Activated T-helper 1 cell treated with anti-CD3 and anti-CD28 coated beads, Interleukin-12 subunit alpha, Interleukin-12 subunit beta, Interleukin-2, Interleukin-4 antibody, amounts not matched to agents 30 ng/mL and 10 ng/mL and 1 ng/mL, durations not matched to agents 14 hours and 24 hours and 36 hours (primary cell): ENCODE results near the gene GALNT4. TPM values are rescaled to one million over a fixed set of nuclear protein-coding genes. Genes with fewer than 3 reads are reported as not detected.

Source experiments
- DNase-seq: peaks from one replicate; pipeline ENCODE4 v3.0.0; 2021; ENCODE audit warnings: low spot score
- H3K27ac Mint-ChIP-seq: one replicate; pipeline ENCODE4 v1.8.0; 2021; ENCODE audit warnings: mild to moderate bottlenecking, mixed read lengths
- H3K27me3 Mint-ChIP-seq: one replicate; pipeline ENCODE4 v1.8.0; 2022; ENCODE audit warnings: mild to moderate bottlenecking, moderate library complexity, mixed read lengths; ENCODE audit not compliant: insufficient read depth
- H3K36me3 Mint-ChIP-seq: one replicate; pipeline ENCODE4 v1.8.0; 2021; ENCODE audit warnings: low read depth, mixed read lengths
- H3K4me1 Mint-ChIP-seq: one replicate; pipeline ENCODE4 v1.8.0; 2021; ENCODE audit warnings: low read depth, mixed read lengths
- H3K4me3 Mint-ChIP-seq: one replicate; pipeline ENCODE4 v1.8.0; 2021; ENCODE audit warnings: mild to moderate bottlenecking, moderate library complexity, mixed read lengths
- H3K9me3 Mint-ChIP-seq: one replicate; pipeline ENCODE4 v1.8.0; 2021; ENCODE audit warnings: mixed read lengths
- intact Hi-C: fragments of 100-400 bp; cut with micrococcal nuclease; formaldehyde crosslinking; loops from one replicate; pipeline ENCODE4 v1.15.1; 2024
- total RNA-seq: library from RNA; stranded (reverse); gene quantifications from 2 replicates; pipeline ENCODE4 v1.2.3, GENCODE V29; 2022

Gene GALNT4
- total RNA-seq, 1 donor from 2014 or later = 8.7 TPM

- H3K27me3 Mint-ChIP-seq = no peaks in the 10 kb centered on the region
- peaks cover 10% of the 10 kb centered on the region for H3K4me1 Mint-ChIP-seq
- no peaks in the 10 kb centered on the region for H3K36me3 Mint-ChIP-seq
- H3K9me3 Mint-ChIP-seq = no peaks in the 10 kb centered on the region
- no peak overlapping the region for H3K4me3 Mint-ChIP-seq
- DNase-seq = no peak
- intact Hi-C loops = loop anchor here (10.0 kb wide), 2 partner anchors 629 to 709 kb away; no protein-coding TSS in a partner anchor
- H3K27ac Mint-ChIP-seq = no peak overlapping the region
These were observed 21.6 kb upstream of the GALNT4 start for GRCh38 chr12:89546151-89546550.

GRCh38 chr12:89544681-89545184 lies 20.1 kb upstream of the GALNT4 start:
- no peak for DNase-seq
- no peak overlapping the region for H3K27ac Mint-ChIP-seq
- peaks cover 10% of the 10 kb centered on the region for H3K4me1 Mint-ChIP-seq
- H3K4me3 Mint-ChIP-seq = no peak overlapping the region
- intact Hi-C loops = loop anchor here (5.0 to 10.0 kb wide), 4 partner anchors 318 to 710 kb away; no protein-coding TSS in a partner anchor
- H3K9me3 Mint-ChIP-seq = no peaks in the 10 kb centered on the region
- H3K36me3 Mint-ChIP-seq = no peaks in the 10 kb centered on the region
- no peaks in the 10 kb centered on the region for H3K27me3 Mint-ChIP-seq

GRCh38 chr12:89544022-89544421 lies 19.4 kb upstream of the GALNT4 start:
- no peaks in the 10 kb centered on the region for H3K9me3 Mint-ChIP-seq
- intact Hi-C loops = loop anchor here (5.0 to 10.0 kb wide), 4 partner anchors 318 to 711 kb away; no protein-coding TSS in a partner anchor
- no peak for DNase-seq
- no peak overlapping the region for H3K4me3 Mint-ChIP-seq
- H3K36me3 Mint-ChIP-seq = no peaks in the 10 kb centered on the region
- no peaks in the 10 kb centered on the region for H3K27me3 Mint-ChIP-seq
- no peak overlapping the region for H3K27ac Mint-ChIP-seq
- H3K4me1 Mint-ChIP-seq = peaks cover 10% of the 10 kb centered on the region

GRCh38 chr12:89542912-89543592 lies 18.5 kb upstream of the GALNT4 start:
- Mint-ChIP-seq H3K4me1 (peaks cover 10% of the 10 kb centered on the region), H3K27me3 (no peaks in the 10 kb centered on the region), H3K9me3 (no peaks in the 10 kb centered on the region), H3K4me3 (no peak overlapping the region), H3K27ac (no peak overlapping the region), H3K36me3 (no peaks in the 10 kb centered on the region)
- intact Hi-C loops = loop anchor here (1.0 to 10.0 kb wide), 9 partner anchors 166 to 1416 kb away; partner anchors contain the start of gene ATP2B1
- DNase-seq = peak; percentile 43

- Mint-ChIP-seq H3K36me3 (no peaks in the 10 kb centered on the region), H3K9me3 (no peaks in the 10 kb centered on the region), H3K27ac (peak overlapping the region; percentile 17), H3K4me1 (peaks cover 10% of the 10 kb centered on the region), H3K4me3 (no peak overlapping the region), H3K27me3 (no peaks in the 10 kb centered on the region)
- DNase-seq = no peak
- intact Hi-C loops = loop anchor here (2.0 to 10.0 kb wide), 6 partner anchors 167 to 1313 kb away; partner anchors contain the start of gene ATP2B1
These were observed 17.6 kb upstream of the GALNT4 start for GRCh38 chr12:89542236-89542635.

- Mint-ChIP-seq H3K4me1 (peaks cover 10% of the 10 kb centered on the region), H3K4me3 (no peak overlapping the region), H3K9me3 (no peaks in the 10 kb centered on the region), H3K36me3 (no peaks in the 10 kb centered on the region), H3K27me3 (no peaks in the 10 kb centered on the region), H3K27ac (no peak overlapping the region)
- intact Hi-C loops = loop anchor here (5.0 to 10.0 kb wide), 4 partner anchors 322 to 714 kb away; no protein-coding TSS in a partner anchor
- DNase-seq = no peak
These were observed 16.0 kb upstream of the GALNT4 start for GRCh38 chr12:89540586-89540985.

- intact Hi-C loops = loop anchor here (5.0 to 10.0 kb wide), 4 partner anchors 323 to 715 kb away; no protein-coding TSS in a partner anchor
- no peak overlapping the region for H3K4me3 Mint-ChIP-seq
- H3K4me1 Mint-ChIP-seq = peaks cover 10% of the 10 kb centered on the region
- no peaks in the 10 kb centered on the region for H3K36me3 Mint-ChIP-seq
- H3K27ac Mint-ChIP-seq = no peak overlapping the region
- DNase-seq = no peak
- no peaks in the 10 kb centered on the region for H3K27me3 Mint-ChIP-seq
- H3K9me3 Mint-ChIP-seq = no peaks in the 10 kb centered on the region
These were observed 15.0 kb upstream of the GALNT4 start for GRCh38 chr12:89539426-89540223.

GRCh38 chr12:89538897-89539296 lies 14.3 kb upstream of the GALNT4 start:
- Mint-ChIP-seq H3K27ac (no peak overlapping the region), H3K4me1 (peaks cover 10% of the 10 kb centered on the region), H3K9me3 (no peaks in the 10 kb centered on the region), H3K36me3 (no peaks in the 10 kb centered on the region), H3K4me3 (no peak overlapping the region), H3K27me3 (no peaks in the 10 kb centered on the region)
- intact Hi-C loops = no loop called here
- DNase-seq = no peak

GRCh38 chr12:89537389-89537788 lies 12.8 kb upstream of the GALNT4 start:
- intact Hi-C loops = no loop called here
- H3K4me3 Mint-ChIP-seq = no peak overlapping the region
- H3K4me1 Mint-ChIP-seq = peaks cover 3% of the 10 kb centered on the region
- H3K27me3 Mint-ChIP-seq = no peaks in the 10 kb centered on the region
- H3K36me3 Mint-ChIP-seq = no peaks in the 10 kb centered on the region
- H3K27ac Mint-ChIP-seq = no peak overlapping the region
- no peaks in the 10 kb centered on the region for H3K9me3 Mint-ChIP-seq
- DNase-seq = no peak

- Mint-ChIP-seq H3K27me3 (no peaks in the 10 kb centered on the region), H3K4me3 (no peak overlapping the region), H3K9me3 (no peaks in the 10 kb centered on the region), H3K4me1 (peaks cover 25% of the 10 kb centered on the region), H3K27ac (no peak overlapping the region), H3K36me3 (peaks cover 5% of the 10 kb centered on the region)
- intact Hi-C loops = loop anchor here (1.0 to 10.0 kb wide), 10 partner anchors 59 to 1492 kb away; a partner anchor contains a TSS
- DNase-seq = no peak
These were observed 5.1 kb upstream of the GALNT4 start for GRCh38 chr12:89529738-89530137.

GRCh38 chr12:89528434-89528833 lies 3.8 kb upstream of the GALNT4 start:
- intact Hi-C loops = loop anchor here (2.0 to 10.0 kb wide), 7 partner anchors 136 to 1491 kb away; a partner anchor contains a TSS
- H3K9me3 Mint-ChIP-seq = no peaks in the 10 kb centered on the region
- no peak overlapping the region for H3K27ac Mint-ChIP-seq
- H3K27me3 Mint-ChIP-seq = no peaks in the 10 kb centered on the region
- peaks cover 32% of the 10 kb centered on the region for H3K4me1 Mint-ChIP-seq
- DNase-seq = no peak
- no peak overlapping the region for H3K4me3 Mint-ChIP-seq
- H3K36me3 Mint-ChIP-seq = peaks cover 12% of the 10 kb centered on the region

GRCh38 chr12:89525824-89526770 lies 1.5 kb upstream of the GALNT4 start, which contains the start of gene POC1B:
Gene POC1B (minus strand): TSS chr12:89526047. CDS start chr12:89525895, 152 bp downstream.
- Mint-ChIP-seq H3K36me3 (peaks cover 23% of the 10 kb centered on the region), H3K4me3 (peak within 1 kb of the TSS; percentile 92), H3K27me3 (no peaks in the 10 kb centered on the region), H3K9me3 (no peaks in the 10 kb centered on the region), H3K27ac (peak within 1 kb of the TSS; percentile 94), H3K4me1 (peaks cover 53% of the 10 kb centered on the region)
- DNase-seq = peak; percentile 68
- intact Hi-C loops = loop anchor here (1.0 to 10.0 kb wide), 11 partner anchors 134 to 1489 kb away; partner anchors contain the start of genes CEP290, DUSP6 and TMTC3
